Measurements from ENCODE around the gene VWA8. TPM values are rescaled to one million over a fixed set of nuclear protein-coding genes. Genes with fewer than 3 reads are reported as not detected.
A peak's percentile ranks its signal among the peaks of the same experiment; 100 is the strongest.
"Not testable (repeated sequence)": the region's sequence is repeated elsewhere in the genome, so short reads cannot be mapped to it uniquely, and the experiment has no call there.

VWA8 gene
- total and polyA plus RNA-seq, 4 experiments from 2014 or later, result 3.2 to 23.3 (median 13.5) TPM

DNA sequence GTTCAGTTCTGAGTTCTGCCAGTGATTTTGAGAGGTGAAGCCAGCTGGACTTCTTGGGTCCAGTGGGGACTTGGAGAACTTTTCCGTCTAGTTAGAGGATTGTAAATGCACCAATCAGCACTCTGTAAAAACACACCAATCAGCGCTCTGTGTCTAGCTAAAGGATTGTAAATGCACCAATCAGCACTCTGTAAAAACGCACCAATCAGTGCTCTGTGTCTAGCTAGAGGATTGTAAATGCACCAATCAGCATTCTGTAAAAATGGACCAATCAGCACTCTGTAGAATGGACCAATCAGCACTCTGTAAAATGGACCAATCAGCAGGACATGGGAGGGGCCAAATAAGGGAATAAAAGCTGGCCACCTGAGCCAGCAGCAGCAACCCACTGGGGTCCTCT lies 418.1 kb downstream of the VWA8 start:
- H3K27me3 Mint-ChIP-seq; H3K36me3 Mint-ChIP-seq; CTCF ChIA-PET (ENCODE audit: partially characterized antibody); H3K27ac Mint-ChIP-seq; H3K4me3 ChIP-seq (ENCODE audit: low read length in 2 of 2); DNase-seq; H3K9me3 ChIP-seq (ENCODE audit: control insufficient read depth in 1 of 2, low read length in 2 of 2); H3K36me3 ChIP-seq (ENCODE audit: insufficient read depth, low read length); H3K27ac ChIP-seq (ENCODE audit: low read depth, low read length); H3K4me3 Mint-ChIP-seq; H3K27me3 ChIP-seq (ENCODE audit: insufficient read depth, low read length): not testable (repeated sequence)
- H3K9me3 Mint-ChIP-seq, result peaks cover 0 to 17% (median 2%) of the 10 kb centered on the region in 8 donors
- POLR2A ChIA-PET (ENCODE audit: partially characterized antibody), result interaction anchor here (1.0 to 1.2 kb wide), 2 partner anchors 50 to 84 kb away, joined by 3 to 4 read pairs; no protein-coding TSS in a partner anchor
- peaks cover 18% of the 10 kb centered on the region for H3K4me1 ChIP-seq (ENCODE audit: insufficient read depth, low read length)
- peaks cover 17 to 32% (median 18%) of the 10 kb centered on the region in 4 donors for H3K4me1 Mint-ChIP-seq
- intact Hi-C loops (cut with micrococcal nuclease), result loop anchor here (5.0 kb wide), 1 partner anchor 185 kb away; no protein-coding TSS in a partner anchor

DNA sequence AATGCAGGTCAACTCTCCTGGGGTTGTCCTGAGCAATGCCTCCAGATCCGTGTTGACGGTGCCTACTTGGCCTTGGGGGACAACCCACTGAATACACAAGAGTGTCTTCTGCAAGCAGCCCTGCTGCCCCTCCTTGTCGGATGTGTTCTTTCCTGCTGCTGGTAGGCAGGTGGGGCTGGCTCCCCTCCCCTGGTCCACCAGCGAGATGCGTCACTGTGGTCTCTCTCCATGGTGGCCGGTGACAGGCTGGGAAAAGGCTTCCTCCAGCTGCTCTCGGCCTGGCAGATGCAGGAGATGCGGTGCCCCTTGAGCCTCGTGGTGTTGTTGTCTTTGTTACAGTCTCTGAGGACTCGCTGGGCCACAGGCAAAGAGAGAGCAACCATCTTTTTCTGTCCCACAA lies 418.6 kb downstream of the VWA8 start:
- Histone ChIP-seq H3K9me3 (ENCODE audit: control insufficient read depth in 1 of 2, low read length in 2 of 2) (no peaks in the 10 kb centered on the region), H3K4me3 (ENCODE audit: low read length in 2 of 2) (no peak overlapping the region), H3K4me1 (ENCODE audit: insufficient read depth, low read length) (peaks cover 18% of the 10 kb centered on the region), H3K36me3 (ENCODE audit: insufficient read depth, low read length) (no peaks in the 10 kb centered on the region), H3K27ac (ENCODE audit: low read depth, low read length) (no peak overlapping the region), H3K27me3 (ENCODE audit: insufficient read depth, low read length) (no peaks in the 10 kb centered on the region)
- H3K27ac Mint-ChIP-seq, result no peak overlapping the region
- intact Hi-C loops (cut with micrococcal nuclease), result loop anchor here (5.0 kb wide), 1 partner anchor 185 kb away; no protein-coding TSS in a partner anchor
- peaks cover 17 to 32% (median 18%) of the 10 kb centered on the region in 4 donors for H3K4me1 Mint-ChIP-seq
- peaks cover 0 to 17% (median 2%) of the 10 kb centered on the region in 8 donors for H3K9me3 Mint-ChIP-seq
- no peak overlapping the region for H3K4me3 Mint-ChIP-seq
- ChIA-PET POLR2A (ENCODE audit: partially characterized antibody) (no interaction called here), CTCF (ENCODE audit: partially characterized antibody) (no interaction called here)
- peaks cover 2 to 4% of the 10 kb centered on the region in 2 donors for H3K36me3 Mint-ChIP-seq
- H3K27me3 Mint-ChIP-seq, result no peaks in the 10 kb centered on the region
- DNase-seq, result no peak

DNA sequence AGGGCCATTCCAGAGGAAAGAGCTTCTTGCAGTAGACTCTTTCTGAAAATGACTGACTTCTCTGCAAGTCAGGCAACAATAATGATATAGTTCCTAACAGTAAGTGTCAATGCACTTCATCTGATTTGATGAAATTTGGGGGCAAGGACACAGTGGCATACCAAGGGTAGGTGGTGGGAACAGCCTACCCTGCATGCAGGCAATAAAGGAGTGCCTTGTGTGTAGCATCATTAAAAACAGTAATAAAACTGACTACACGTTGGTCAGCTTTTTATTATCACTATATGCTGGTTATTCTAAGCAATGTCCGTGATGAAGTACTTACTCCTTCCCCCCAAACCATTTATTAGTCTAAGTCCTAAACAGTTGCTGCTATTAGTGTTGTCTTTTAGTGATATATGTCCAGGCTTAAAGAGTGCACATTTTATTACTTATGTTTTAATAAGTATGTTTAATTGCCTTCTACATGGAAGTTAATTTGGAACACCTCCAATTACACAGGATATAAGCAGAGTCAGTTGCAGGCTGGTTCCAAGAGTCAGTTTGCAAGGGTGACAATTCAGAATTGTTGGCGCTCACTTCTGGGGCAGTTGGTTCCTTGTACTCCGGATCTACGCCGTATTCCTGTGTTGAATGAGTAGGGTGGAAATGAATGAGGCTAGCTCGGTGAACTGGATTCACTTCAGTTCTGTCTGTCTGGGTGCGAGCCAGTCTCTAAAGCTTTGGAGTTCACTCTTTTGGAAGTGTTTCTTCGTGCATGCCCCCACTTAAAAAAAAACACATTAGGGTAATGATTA lies 419.6 kb downstream of the VWA8 start:
- CTCF ChIA-PET (ENCODE audit: partially characterized antibody), result interaction anchor here (0.8 kb wide), 1 partner anchor 83 kb away, joined by 4 read pairs; no protein-coding TSS in a partner anchor
- no peak overlapping the region for H3K4me3 ChIP-seq (ENCODE audit: low read length in 2 of 2)
- H3K9me3 ChIP-seq (ENCODE audit: control insufficient read depth in 1 of 2, low read length in 2 of 2), result no peaks in the 10 kb centered on the region
- H3K36me3 ChIP-seq (ENCODE audit: insufficient read depth, low read length), result no peaks in the 10 kb centered on the region
- Mint-ChIP-seq H3K36me3 (peaks cover 2 to 4% of the 10 kb centered on the region in 2 donors), H3K27me3 (no peaks in the 10 kb centered on the region), H3K27ac (no peak overlapping the region), H3K4me3 (peak overlapping the region in 3 of 8 donors; percentile 45 to 53 (median 48)), H3K9me3 (peaks cover 0 to 17% (median 2%) of the 10 kb centered on the region in 8 donors), H3K4me1 (peaks cover 17 to 32% (median 18%) of the 10 kb centered on the region in 4 donors)
- DNase-seq, result no peak
- intact Hi-C loops (cut with micrococcal nuclease), result loop anchor here (2.0 to 5.0 kb wide), 2 partner anchors 83 to 184 kb away; no protein-coding TSS in a partner anchor
- POLR2A ChIA-PET (ENCODE audit: partially characterized antibody), result interaction anchor here (0.6 to 2.4 kb wide), 6 partner anchors 23 to 187 kb away, joined by 3 to 19 read pairs (median 3); no protein-coding TSS in a partner anchor
- H3K4me1 ChIP-seq (ENCODE audit: insufficient read depth, low read length), result peaks cover 18% of the 10 kb centered on the region
- H3K27me3 ChIP-seq (ENCODE audit: insufficient read depth, low read length), result no peaks in the 10 kb centered on the region
- H3K27ac ChIP-seq (ENCODE audit: low read depth, low read length), result no peak overlapping the region

DNA sequence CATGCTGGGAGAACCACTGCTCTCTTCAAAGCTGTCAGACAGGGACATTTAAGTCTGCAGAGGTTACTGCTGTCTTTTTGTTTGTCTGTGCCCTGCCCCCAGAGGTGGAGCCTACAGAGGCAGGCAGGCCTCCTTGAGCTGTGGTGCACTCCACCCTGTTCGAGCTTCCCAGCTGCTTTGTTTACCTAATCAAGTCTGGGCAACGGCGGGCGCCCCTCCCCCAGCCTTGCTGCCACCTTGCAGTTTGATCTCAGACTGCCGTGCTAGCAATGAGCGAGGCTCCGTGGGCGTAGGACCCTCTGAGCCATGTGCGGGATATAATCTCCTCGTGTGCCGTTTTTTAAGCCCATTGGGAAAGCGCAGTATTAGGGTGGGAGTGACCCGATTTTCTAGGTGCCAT lies 420.7 kb downstream of the VWA8 start:
- H3K36me3 ChIP-seq (ENCODE audit: insufficient read depth, low read length); H3K9me3 ChIP-seq (ENCODE audit: control insufficient read depth in 1 of 2, low read length in 2 of 2); H3K27me3 ChIP-seq (ENCODE audit: insufficient read depth, low read length); H3K36me3 Mint-ChIP-seq; H3K4me3 ChIP-seq (ENCODE audit: low read length in 2 of 2); H3K27me3 Mint-ChIP-seq; H3K27ac ChIP-seq (ENCODE audit: low read depth, low read length): not testable (repeated sequence)
- peak; percentile 33 to 66 (median 57) for DNase-seq
- intact Hi-C loops (cut with micrococcal nuclease), result loop anchor here (2.0 to 5.0 kb wide), 2 partner anchors 81 to 183 kb away; no protein-coding TSS in a partner anchor
- H3K4me3 Mint-ChIP-seq, result peak overlapping the region; percentile 26 to 73 (median 50)
- peaks cover 0 to 17% (median 2%) of the 10 kb centered on the region in 8 donors for H3K9me3 Mint-ChIP-seq
- POLR2A ChIA-PET (ENCODE audit: partially characterized antibody), result interaction anchor here (1.1 to 2.4 kb wide), 5 partner anchors 24 to 104 kb away, joined by 3 to 19 read pairs (median 3); no protein-coding TSS in a partner anchor
- H3K27ac Mint-ChIP-seq, result peak overlapping the region; percentile 29 to 77 (median 68)
- peaks cover 18% of the 10 kb centered on the region for H3K4me1 ChIP-seq (ENCODE audit: insufficient read depth, low read length)
- peaks cover 18 to 32% (median 19%) of the 10 kb centered on the region in 4 donors for H3K4me1 Mint-ChIP-seq
- CTCF ChIA-PET (ENCODE audit: partially characterized antibody), result interaction anchor here (0.8 to 1.0 kb wide), 2 partner anchors 80 to 112 kb away, joined by 3 read pairs; no protein-coding TSS in a partner anchor

- peaks cover 0 to 8% (median 2%) of the 10 kb centered on the region in 8 donors for H3K9me3 Mint-ChIP-seq
- Histone ChIP-seq H3K4me1 (ENCODE audit: insufficient read depth, low read length) (no peaks in the 10 kb centered on the region), H3K4me3 (ENCODE audit: low read length in 2 of 2) (no peak overlapping the region), H3K27ac (ENCODE audit: low read depth, low read length) (no peak overlapping the region), H3K36me3 (ENCODE audit: insufficient read depth, low read length) (no peaks in the 10 kb centered on the region), H3K9me3 (ENCODE audit: control insufficient read depth in 1 of 2, low read length in 2 of 2) (no peaks in the 10 kb centered on the region), H3K27me3 (ENCODE audit: insufficient read depth, low read length) (no peaks in the 10 kb centered on the region)
- H3K27me3 Mint-ChIP-seq, result no peaks in the 10 kb centered on the region
- no peak overlapping the region for H3K4me3 Mint-ChIP-seq
- no peak for DNase-seq
- peaks cover 0 to 4% (median under 1%) of the 10 kb centered on the region in 4 donors for H3K4me1 Mint-ChIP-seq
- ChIA-PET CTCF (ENCODE audit: partially characterized antibody) (interaction anchor here (0.8 kb wide), 1 partner anchor 9 kb away, joined by 3 read pairs; no protein-coding TSS in a partner anchor), POLR2A (ENCODE audit: partially characterized antibody) (interaction anchor here (0.6 to 0.9 kb wide), 2 partner anchors 53 to 74 kb away, joined by 3 read pairs; no protein-coding TSS in a partner anchor)
- peaks cover 2 to 4% of the 10 kb centered on the region in 2 donors for H3K36me3 Mint-ChIP-seq
- intact Hi-C loops (cut with micrococcal nuclease), result no loop called here
- H3K27ac Mint-ChIP-seq, result no peak overlapping the region
Observed at GRCh38 chr13:41533266-41534052, 427.4 kb downstream of the VWA8 start.

- Mint-ChIP-seq H3K4me3 (no peak overlapping the region), H3K27ac (no peak overlapping the region), H3K27me3 (no peaks in the 10 kb centered on the region), H3K4me1 (peaks cover 0 to 3% (median 0%) of the 10 kb centered on the region in 4 donors), H3K9me3 (peaks cover 0 to 2% (median 0%) of the 10 kb centered on the region in 8 donors), H3K36me3 (no peaks in the 10 kb centered on the region)
- no peak overlapping the region for H3K27ac ChIP-seq (ENCODE audit: low read depth, low read length)
- POLR2A ChIA-PET (ENCODE audit: partially characterized antibody), result no interaction called here
- H3K36me3 ChIP-seq (ENCODE audit: insufficient read depth, low read length), result no peaks in the 10 kb centered on the region
- H3K9me3 ChIP-seq (ENCODE audit: control insufficient read depth in 1 of 2, low read length in 2 of 2), result no peaks in the 10 kb centered on the region
- intact Hi-C loops (cut with micrococcal nuclease), result no loop called here
- no peaks in the 10 kb centered on the region for H3K4me1 ChIP-seq (ENCODE audit: insufficient read depth, low read length)
- no peak overlapping the region for H3K4me3 ChIP-seq (ENCODE audit: low read length in 2 of 2)
- H3K27me3 ChIP-seq (ENCODE audit: insufficient read depth, low read length), result no peaks in the 10 kb centered on the region
- CTCF ChIA-PET (ENCODE audit: partially characterized antibody), result no interaction called here
- no peak for DNase-seq
Observed at GRCh38 chr13:41528021-41528420, 432.9 kb downstream of the VWA8 start.
